ENCODE results near the gene NUDT19.

NUDT19 gene

DNA sequence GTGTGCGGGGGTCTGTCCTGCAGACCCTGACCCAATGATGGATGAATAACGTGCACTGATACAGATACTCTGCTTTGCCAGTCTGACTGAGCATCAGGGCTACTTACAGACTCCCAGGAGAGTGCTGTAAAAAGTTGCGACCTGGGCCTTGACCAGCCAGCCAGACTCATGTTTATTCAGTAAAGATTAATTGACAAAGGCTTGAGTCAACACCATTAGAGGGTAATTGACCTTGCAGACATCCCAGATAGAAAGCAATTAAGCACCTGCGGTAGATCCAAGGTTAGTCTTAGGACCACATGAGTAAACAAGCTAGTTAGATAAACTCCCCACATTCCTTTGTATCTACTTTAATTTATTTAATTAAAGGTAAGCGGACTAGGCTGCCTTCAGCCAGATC lies 10.4 kb downstream of the NUDT19 start (continued):
- TF ChIP-seq, protein P1, sequence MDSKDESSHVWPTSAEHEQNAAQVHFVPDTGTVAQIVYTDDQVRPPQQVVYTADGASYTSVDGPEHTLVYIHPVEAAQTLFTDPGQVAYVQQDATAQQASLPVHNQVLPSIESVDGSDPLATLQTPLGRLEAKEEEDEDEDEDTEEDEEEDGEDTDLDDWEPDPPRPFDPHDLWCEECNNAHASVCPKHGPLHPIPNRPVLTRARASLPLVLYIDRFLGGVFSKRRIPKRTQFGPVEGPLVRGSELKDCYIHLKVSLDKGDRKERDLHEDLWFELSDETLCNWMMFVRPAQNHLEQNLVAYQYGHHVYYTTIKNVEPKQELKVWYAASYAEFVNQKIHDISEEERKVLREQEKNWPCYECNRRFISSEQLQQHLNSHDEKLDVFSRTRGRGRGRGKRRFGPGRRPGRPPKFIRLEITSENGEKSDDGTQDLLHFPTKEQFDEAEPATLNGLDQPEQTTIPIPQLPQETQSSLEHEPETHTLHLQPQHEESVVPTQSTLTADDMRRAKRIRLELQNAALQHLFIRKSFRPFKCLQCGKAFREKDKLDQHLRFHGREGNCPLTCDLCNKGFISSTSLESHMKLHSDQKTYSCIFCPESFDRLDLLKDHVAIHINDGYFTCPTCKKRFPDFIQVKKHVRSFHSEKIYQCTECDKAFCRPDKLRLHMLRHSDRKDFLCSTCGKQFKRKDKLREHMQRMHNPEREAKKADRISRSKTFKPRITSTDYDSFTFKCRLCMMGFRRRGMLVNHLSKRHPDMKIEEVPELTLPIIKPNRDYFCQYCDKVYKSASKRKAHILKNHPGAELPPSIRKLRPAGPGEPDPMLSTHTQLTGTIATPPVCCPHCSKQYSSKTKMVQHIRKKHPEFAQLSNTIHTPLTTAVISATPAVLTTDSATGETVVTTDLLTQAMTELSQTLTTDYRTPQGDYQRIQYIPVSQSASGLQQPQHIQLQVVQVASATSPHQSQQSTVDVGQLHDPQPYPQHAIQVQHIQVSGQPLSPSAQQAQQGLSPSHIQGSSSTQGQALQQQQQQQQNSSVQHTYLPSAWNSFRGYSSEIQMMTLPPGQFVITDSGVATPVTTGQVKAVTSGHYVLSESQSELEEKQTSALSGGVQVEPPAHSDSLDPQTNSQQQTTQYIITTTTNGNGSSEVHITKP (tag by site-specific recombination; IDR thresholded peaks at IDR 0.05) = no peak
- TF ChIP-seq, protein P2, sequence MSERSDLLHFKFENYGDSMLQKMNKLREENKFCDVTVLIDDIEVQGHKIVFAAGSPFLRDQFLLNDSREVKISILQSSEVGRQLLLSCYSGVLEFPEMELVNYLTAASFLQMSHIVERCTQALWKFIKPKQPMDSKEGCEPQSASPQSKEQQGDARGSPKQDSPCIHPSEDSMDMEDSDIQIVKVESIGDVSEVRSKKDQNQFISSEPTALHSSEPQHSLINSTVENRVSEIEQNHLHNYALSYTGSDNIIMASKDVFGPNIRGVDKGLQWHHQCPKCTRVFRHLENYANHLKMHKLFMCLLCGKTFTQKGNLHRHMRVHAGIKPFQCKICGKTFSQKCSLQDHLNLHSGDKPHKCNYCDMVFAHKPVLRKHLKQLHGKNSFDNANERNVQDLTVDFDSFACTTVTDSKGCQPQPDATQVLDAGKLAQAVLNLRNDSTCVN (tag by site-specific recombination; optimal IDR thresholded peaks at IDR 0.05) = peak; percentile 11
- TF ChIP-seq ZNF133 (tag by site-specific recombination; IDR thresholded peaks at IDR 0.05) (no peak), SCRT2 (tag by site-specific recombination; IDR thresholded peaks at IDR 0.05) (no peak), ZNF623 (tag by site-specific recombination; IDR thresholded peaks at IDR 0.05) (no peak), ZNF549 (tag by site-specific recombination; IDR thresholded peaks at IDR 0.05) (no peak), ZNF391 (tag by site-specific recombination; IDR thresholded peaks at IDR 0.05; ENCODE audit: borderline replicate concordance, low read depth) (no peak), ZNF76 (tag by site-specific recombination; IDR thresholded peaks at IDR 0.05; ENCODE audit: borderline replicate concordance, low read depth) (no peak), ZNF621 (tag by site-specific recombination; IDR thresholded peaks at IDR 0.05) (no peak), ZIC2 (tag by site-specific recombination; IDR thresholded peaks at IDR 0.05) (peak; percentile 13; the same call in 1 of the 2 replicates), ZNF169 (tag by site-specific recombination; IDR thresholded peaks at IDR 0.05) (no peak), ZNF114 (tag by site-specific recombination; IDR thresholded peaks at IDR 0.05) (no peak), HOXC10 (CRISPR knock-in tag; IDR thresholded peaks at IDR 0.05) (no peak), ZNF629 (tag by site-specific recombination; IDR thresholded peaks at IDR 0.05) (0 out of 2 replicates have a peak, but pooled peaks have one; percentile 24), ZBTB20 (tag by site-specific recombination; IDR thresholded peaks at IDR 0.05) (no peak), ZNF10 (tag by site-specific recombination; IDR thresholded peaks at IDR 0.05) (no peak), ZNF211 (tag by site-specific recombination; IDR thresholded peaks at IDR 0.05; ENCODE audit: low read depth) (no peak), ZBTB7A (tag by site-specific recombination; IDR thresholded peaks at IDR 0.05; ENCODE audit: low read depth) (no peak), ZNF473 (tag by site-specific recombination; IDR thresholded peaks at IDR 0.05) (no peak), BCL11B (tag by site-specific recombination; IDR thresholded peaks at IDR 0.05; ENCODE audit: low read depth) (no peak), ZNF777 (tag by site-specific recombination; IDR thresholded peaks at IDR 0.05; ENCODE audit: borderline replicate concordance) (no peak), ZNF530 (tag by site-specific recombination; IDR thresholded peaks at IDR 0.05; ENCODE audit: low read depth) (no peak), ZNF311 (tag by site-specific recombination; IDR thresholded peaks at IDR 0.05; ENCODE audit: borderline replicate concordance) (no peak), ZNF555 (tag by site-specific recombination; conservative IDR thresholded peaks at IDR 0.05) (no peak), ZNF660 (tag by site-specific recombination; IDR thresholded peaks at IDR 0.05) (no peak)
- TF ChIP-seq, protein P3, sequence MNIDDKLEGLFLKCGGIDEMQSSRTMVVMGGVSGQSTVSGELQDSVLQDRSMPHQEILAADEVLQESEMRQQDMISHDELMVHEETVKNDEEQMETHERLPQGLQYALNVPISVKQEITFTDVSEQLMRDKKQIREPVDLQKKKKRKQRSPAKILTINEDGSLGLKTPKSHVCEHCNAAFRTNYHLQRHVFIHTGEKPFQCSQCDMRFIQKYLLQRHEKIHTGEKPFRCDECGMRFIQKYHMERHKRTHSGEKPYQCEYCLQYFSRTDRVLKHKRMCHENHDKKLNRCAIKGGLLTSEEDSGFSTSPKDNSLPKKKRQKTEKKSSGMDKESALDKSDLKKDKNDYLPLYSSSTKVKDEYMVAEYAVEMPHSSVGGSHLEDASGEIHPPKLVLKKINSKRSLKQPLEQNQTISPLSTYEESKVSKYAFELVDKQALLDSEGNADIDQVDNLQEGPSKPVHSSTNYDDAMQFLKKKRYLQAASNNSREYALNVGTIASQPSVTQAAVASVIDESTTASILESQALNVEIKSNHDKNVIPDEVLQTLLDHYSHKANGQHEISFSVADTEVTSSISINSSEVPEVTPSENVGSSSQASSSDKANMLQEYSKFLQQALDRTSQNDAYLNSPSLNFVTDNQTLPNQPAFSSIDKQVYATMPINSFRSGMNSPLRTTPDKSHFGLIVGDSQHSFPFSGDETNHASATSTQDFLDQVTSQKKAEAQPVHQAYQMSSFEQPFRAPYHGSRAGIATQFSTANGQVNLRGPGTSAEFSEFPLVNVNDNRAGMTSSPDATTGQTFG (tag by site-specific recombination; IDR thresholded peaks at IDR 0.05; ENCODE audit: borderline replicate concordance) = no peak
- TF ChIP-seq, protein P4, sequence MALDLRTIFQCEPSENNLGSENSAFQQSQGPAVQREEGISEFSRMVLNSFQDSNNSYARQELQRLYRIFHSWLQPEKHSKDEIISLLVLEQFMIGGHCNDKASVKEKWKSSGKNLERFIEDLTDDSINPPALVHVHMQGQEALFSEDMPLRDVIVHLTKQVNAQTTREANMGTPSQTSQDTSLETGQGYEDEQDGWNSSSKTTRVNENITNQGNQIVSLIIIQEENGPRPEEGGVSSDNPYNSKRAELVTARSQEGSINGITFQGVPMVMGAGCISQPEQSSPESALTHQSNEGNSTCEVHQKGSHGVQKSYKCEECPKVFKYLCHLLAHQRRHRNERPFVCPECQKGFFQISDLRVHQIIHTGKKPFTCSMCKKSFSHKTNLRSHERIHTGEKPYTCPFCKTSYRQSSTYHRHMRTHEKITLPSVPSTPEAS (tag by site-specific recombination; IDR thresholded peaks at IDR 0.05) = no peak
- TF ChIP-seq, protein P5, sequence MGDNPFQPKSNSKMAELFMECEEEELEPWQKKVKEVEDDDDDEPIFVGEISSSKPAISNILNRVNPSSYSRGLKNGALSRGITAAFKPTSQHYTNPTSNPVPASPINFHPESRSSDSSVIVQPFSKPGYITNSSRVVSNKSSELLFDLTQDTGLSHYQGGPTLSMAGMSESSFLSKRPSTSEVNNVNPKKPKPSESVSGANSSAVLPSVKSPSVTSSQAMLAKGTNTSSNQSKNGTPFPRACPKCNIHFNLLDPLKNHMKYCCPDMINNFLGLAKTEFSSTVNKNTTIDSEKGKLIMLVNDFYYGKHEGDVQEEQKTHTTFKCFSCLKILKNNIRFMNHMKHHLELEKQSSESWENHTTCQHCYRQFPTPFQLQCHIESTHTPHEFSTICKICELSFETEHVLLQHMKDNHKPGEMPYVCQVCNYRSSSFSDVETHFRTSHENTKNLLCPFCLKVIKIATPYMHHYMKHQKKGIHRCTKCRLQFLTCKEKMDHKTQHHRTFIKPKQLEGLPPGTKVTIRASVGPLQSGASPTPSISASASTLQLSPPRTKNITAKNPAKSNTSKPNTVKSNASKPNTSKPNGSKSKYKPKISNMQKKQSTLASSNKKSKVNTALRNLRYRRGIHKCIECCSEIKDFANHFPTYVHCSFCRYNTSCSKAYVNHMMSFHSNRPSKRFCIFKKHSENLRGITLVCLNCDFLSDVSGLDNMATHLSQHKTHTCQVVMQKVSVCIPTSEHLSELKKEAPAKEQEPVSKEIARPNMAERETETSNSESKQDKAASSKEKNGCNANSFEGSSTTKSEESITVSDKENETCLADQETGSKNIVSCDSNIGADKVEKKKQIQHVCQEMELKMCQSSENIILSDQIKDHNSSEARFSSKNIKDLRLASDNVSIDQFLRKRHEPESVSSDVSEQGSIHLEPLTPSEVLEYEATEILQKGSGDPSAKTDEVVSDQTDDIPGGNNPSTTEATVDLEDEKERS (tag by site-specific recombination; IDR thresholded peaks at IDR 0.05) = no peak

Data from HEK293 (cell line).